HG03108 (cell line): ENCODE data around the gene S100A11.

ENCODE experiments used
- ATAC-seq: cut with Tn5 transposase; IDR thresholded peaks from one replicate; pipeline ENCODE4 v1.9.1; 2021; ENCODE audit warnings: moderate library complexity; ENCODE audit not compliant: unreplicated experiment

S100A11 gene

GRCh38 chr1:152003846-152004442 lies 32.9 kb downstream of the S100A11 start:
- no peak for ATAC-seq

- ATAC-seq, result no peak
These were observed 33.8 kb downstream of the S100A11 start for GRCh38 chr1:152002960-152003359.

- ATAC-seq, result no peak
These were observed 34.9 kb downstream of the S100A11 start for GRCh38 chr1:152001631-152002584.

GRCh38 chr1:152000964-152001630 lies 35.7 kb downstream of the S100A11 start:
- no peak for ATAC-seq

- no peak for ATAC-seq
These were observed 38.0 kb downstream of the S100A11 start for GRCh38 chr1:151998611-151999362.

- ATAC-seq, result no peak
These were observed 39.6 kb downstream of the S100A11 start for GRCh38 chr1:151997284-151997570.

GRCh38 chr1:151995774-151996173 lies 41.0 kb downstream of the S100A11 start:
- ATAC-seq, result no peak

- no peak for ATAC-seq
These were observed 41.8 kb downstream of the S100A11 start for GRCh38 chr1:151994956-151995355.

- ATAC-seq, result no peak
These were observed 42.9 kb downstream of the S100A11 start, which contains the start of gene S100A10 for GRCh38 chr1:151993734-151994496. TSS of gene S100A10 (minus strand) at chr1:151993859. CDS start at chr1:151986230, 7,629 bp downstream.

GRCh38 chr1:151993084-151993733 lies 43.6 kb downstream of the S100A11 start:
- ATAC-seq, result no peak

- ATAC-seq, result no peak
These were observed 44.3 kb downstream of the S100A11 start for GRCh38 chr1:151992303-151993083.

GRCh38 chr1:151991663-151992302 lies 45.0 kb downstream of the S100A11 start:
- ATAC-seq, result no peak

GRCh38 chr1:151990856-151991198 lies 46.0 kb downstream of the S100A11 start:
- ATAC-seq, result no peak

- no peak for ATAC-seq
These were observed 46.5 kb downstream of the S100A11 start for GRCh38 chr1:151990058-151990855.

GRCh38 chr1:151989211-151989862 lies 47.5 kb downstream of the S100A11 start:
- no peak for ATAC-seq

- no peak for ATAC-seq
These were observed 48.3 kb downstream of the S100A11 start for GRCh38 chr1:151988405-151988923.
